Kidney (tissue), 14 donors: ENCODE measurements around the gene CREG1. TPM values are rescaled to one million over a fixed set of nuclear protein-coding genes. Genes with fewer than 3 reads are reported as not detected.

Source experiments
- DNase-seq, 5 donors: peaks; one replicate each; pipeline ENCODE4 v3.0.0-alpha.2; 2013 to 2020
- FAIRE-seq: peaks from 2 replicates; lab custom pipeline; 2012; peaks lifted over from hg19 to GRCh38; lab: Jason Lieb, UNC
- H3K27ac ChIP-seq, 2 donors: one replicate each; pipeline ENCODE4 v1.7.0; 2013; ENCODE audit warnings: low read depth in 2 of 2, low read length in 2 of 2, inconsistent platforms in 1 of 2
- H3K27me3 ChIP-seq: one replicate; pipeline ENCODE4 v1.7.1; 2013; ENCODE audit warnings: low read length, inconsistent platforms; ENCODE audit not compliant: control insufficient read depth, insufficient read depth
- H3K36me3 ChIP-seq, 3 donors: one replicate each; pipeline versions ENCODE4 v1.7.0 to v1.7.1; 2013; ENCODE audit warnings: low read length in 3 of 3, control low read depth in 1 of 3, inconsistent platforms in 1 of 3; ENCODE audit not compliant: insufficient read depth in 3 of 3, control insufficient read depth in 2 of 3
- H3K4me1 ChIP-seq, 3 donors: one replicate each; pipeline versions ENCODE4 v1.7.0 to v1.7.1; 2013; ENCODE audit warnings: low read length in 3 of 3, inconsistent platforms in 1 of 3, low read depth in 1 of 3; ENCODE audit not compliant: control insufficient read depth in 2 of 3, insufficient read depth in 2 of 3
- H3K4me3 ChIP-seq, 3 donors: one replicate each; pipeline versions ENCODE4 v1.7.0 to v1.8.1; 2013; ENCODE audit warnings: low read length in 3 of 3, control low read depth in 1 of 3, inconsistent platforms in 1 of 3
- H3K9ac ChIP-seq, 3 donors: one replicate each; pipeline versions ENCODE4 v1.7.0 to v1.7.1; 2013; ENCODE audit warnings: low read length in 3 of 3, control low read depth in 1 of 3, inconsistent platforms in 1 of 3
- H3K9me3 ChIP-seq, 3 donors: one replicate each; pipeline versions ENCODE4 v1.7.0 to v1.7.1; 2013; ENCODE audit warnings: low read length in 3 of 3, control low read depth in 1 of 3, inconsistent platforms in 1 of 3; ENCODE audit not compliant: control insufficient read depth in 2 of 3, insufficient read depth in 1 of 3
- intact Hi-C: fragments of 100-400 bp; cut with DNase I; formaldehyde crosslinking; loops from one replicate; pipeline ENCODE4 v1.11.1; 2022
- polyA plus RNA-seq: library from polyadenylated mRNA; stranded (reverse); fragments of 350-450 nt; fragmentation: Illumina TruSeq; extraction: RNeasy Lipid Tissue Mini Kit (QIAGEN cat#74804); gene quantifications from one replicate; pipeline ENCODE4 v1.2.3, GENCODE V29; 2014; ENCODE audit warnings: low read depth, low replicate concordance; ENCODE audit not compliant: insufficient read depth
- total RNA-seq: library from RNA; stranded (reverse); fragmentation: NEBNext Ultra II Directional; extraction: Animal tissue kit (Norgen Biotek cat#: 25700); gene quantifications from one replicate; pipeline ENCODE4 v1.2.1, GENCODE V29; 2021
- TF ChIP-seq, protein P1 (sequence below): IDR thresholded peaks from 3 replicates; pipeline ENCODE4 v1.5.1; 2012; ENCODE audit warnings: mild to moderate bottlenecking, moderate library complexity, borderline replicate concordance; ENCODE audit not compliant: insufficient read depth; ENCODE audit errors: extremely low read depth
- donor health status: control.
- donor health status: control.
- donor health status: control.
- donor health status: control.
- donor health status: control.
- donor health status: DM: yes; HTN: yes; CAD: no.
- donor health status: Normal renal cell carcinoma (clear cell type).

CREG1 gene
- total and polyA plus RNA-seq, 2 donors from 2014 or later = 91.2 to 115 TPM

DNA sequence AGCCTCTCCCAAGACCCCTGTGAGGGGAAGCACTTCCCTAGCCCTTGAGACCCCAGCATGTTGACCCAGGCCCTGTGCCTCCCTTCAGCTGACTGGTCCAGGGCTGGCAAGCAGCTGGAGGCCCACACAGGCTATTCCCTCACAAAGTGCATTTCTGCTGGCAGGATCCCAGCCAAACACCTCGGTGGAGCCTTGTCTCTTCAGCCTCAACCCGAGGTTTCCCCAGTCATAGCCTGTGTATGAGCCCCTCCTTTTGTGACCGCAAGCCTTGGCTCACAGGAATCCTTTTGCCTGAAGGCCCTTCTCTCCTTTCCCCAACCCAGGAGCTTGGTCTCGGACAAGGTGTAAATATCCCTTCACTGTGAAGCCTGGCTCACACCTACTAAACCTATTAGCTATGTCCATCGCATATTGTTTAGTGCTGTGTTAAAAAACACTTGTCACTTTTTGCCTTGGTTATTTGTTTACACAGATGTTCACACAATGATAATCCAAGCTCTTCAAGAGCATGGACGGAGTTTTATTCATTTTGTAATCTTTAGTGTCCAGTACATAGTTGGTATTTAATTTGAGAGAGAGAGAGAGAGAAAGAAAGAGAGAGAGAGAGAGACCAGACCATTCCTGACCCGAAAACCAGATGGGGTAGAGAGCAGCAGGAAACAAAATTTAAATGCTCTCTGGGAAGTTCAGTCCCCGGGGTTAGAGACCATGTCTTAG lies 26.7 kb downstream of the CREG1 start:
- TF ChIP-seq, protein P1, sequence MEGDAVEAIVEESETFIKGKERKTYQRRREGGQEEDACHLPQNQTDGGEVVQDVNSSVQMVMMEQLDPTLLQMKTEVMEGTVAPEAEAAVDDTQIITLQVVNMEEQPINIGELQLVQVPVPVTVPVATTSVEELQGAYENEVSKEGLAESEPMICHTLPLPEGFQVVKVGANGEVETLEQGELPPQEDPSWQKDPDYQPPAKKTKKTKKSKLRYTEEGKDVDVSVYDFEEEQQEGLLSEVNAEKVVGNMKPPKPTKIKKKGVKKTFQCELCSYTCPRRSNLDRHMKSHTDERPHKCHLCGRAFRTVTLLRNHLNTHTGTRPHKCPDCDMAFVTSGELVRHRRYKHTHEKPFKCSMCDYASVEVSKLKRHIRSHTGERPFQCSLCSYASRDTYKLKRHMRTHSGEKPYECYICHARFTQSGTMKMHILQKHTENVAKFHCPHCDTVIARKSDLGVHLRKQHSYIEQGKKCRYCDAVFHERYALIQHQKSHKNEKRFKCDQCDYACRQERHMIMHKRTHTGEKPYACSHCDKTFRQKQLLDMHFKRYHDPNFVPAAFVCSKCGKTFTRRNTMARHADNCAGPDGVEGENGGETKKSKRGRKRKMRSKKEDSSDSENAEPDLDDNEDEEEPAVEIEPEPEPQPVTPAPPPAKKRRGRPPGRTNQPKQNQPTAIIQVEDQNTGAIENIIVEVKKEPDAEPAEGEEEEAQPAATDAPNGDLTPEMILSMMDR = no peak
- H3K9me3 ChIP-seq = peaks cover 0 to 4% (median 0%) of the 10 kb centered on the region in 3 donors
- DNase-seq (no peak), FAIRE-seq (no peak)
- H3K27me3 ChIP-seq = no peaks in the 10 kb centered on the region
- H3K27ac ChIP-seq = no peak overlapping the region
- intact Hi-C loops = no loop called here
- H3K9ac ChIP-seq = no peak overlapping the region
- H3K4me3 ChIP-seq = no peak overlapping the region
- no peaks in the 10 kb centered on the region for H3K36me3 ChIP-seq
- no peaks in the 10 kb centered on the region for H3K4me1 ChIP-seq

DNA sequence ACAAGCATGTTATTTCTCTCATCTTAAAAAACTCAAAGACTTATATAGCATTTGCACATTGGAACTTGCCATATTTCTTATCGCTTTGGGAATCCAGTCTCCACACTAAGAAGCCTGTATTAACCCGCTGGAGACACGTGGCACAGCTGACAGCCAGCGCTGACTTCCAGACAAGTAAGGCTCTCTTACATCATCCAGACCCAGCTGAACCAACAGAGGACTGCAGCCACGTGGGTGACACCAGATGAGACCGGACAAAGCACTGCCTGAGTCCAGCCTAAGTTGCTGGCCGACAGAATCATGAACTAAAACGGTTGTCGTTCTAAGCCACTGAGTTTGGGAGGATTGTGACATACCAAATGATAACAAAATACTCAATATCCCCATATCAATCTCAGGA lies 28.9 kb downstream of the CREG1 start:
- Histone ChIP-seq H3K36me3 (no peaks in the 10 kb centered on the region), H3K27me3 (no peaks in the 10 kb centered on the region), H3K9me3 (peaks cover 0 to 4% (median 0%) of the 10 kb centered on the region in 3 donors), H3K4me1 (no peaks in the 10 kb centered on the region), H3K9ac (no peak overlapping the region), H3K4me3 (no peak overlapping the region), H3K27ac (no peak overlapping the region)
- intact Hi-C loops = no loop called here
- TF ChIP-seq, protein P1 = no peak
- FAIRE-seq = no peak
- DNase-seq = no peak

DNA sequence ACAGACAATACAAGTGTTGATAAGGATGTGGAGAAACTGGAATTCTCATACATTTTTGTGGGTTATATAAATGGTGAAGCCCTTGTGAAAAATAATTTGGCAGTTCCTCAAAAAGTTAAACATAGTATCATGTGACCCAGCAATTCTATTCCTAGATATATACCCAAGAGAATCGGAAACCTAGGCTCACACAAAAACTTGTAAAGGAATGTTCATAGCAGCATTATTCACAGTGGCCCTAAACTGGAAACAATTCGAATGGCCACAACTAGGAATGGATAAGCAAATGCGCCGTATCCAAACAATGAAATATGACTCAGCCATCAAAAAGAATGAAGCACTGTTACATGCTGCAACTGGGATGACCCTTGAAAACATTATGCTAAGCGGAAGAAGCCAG lies 31.3 kb downstream of the CREG1 start:
- DNase-seq (no peak), FAIRE-seq (no peak)
- intact Hi-C loops = no loop called here
- H3K27me3 ChIP-seq = no peaks in the 10 kb centered on the region
- H3K9ac ChIP-seq = no peak overlapping the region
- TF ChIP-seq, protein P1 = no peak
- no peaks in the 10 kb centered on the region for H3K36me3 ChIP-seq
- no peaks in the 10 kb centered on the region for H3K4me1 ChIP-seq
- H3K27ac ChIP-seq = no peak overlapping the region
- H3K9me3 ChIP-seq = peaks cover 0 to 4% (median 0%) of the 10 kb centered on the region in 3 donors
- H3K4me3 ChIP-seq = no peak overlapping the region
